ENCODE data around the gene BPIFB6. TPM values are rescaled to one million over a fixed set of nuclear protein-coding genes. Genes with fewer than 3 reads are reported as not detected.

Gene BPIFB6
- total RNA-seq, 1 experiment from 2014 or later = not detected

GRCh38 chr20:33054791-33055190, 23.3 kb downstream of the BPIFB6 start:
- Histone ChIP-seq H3K4me3 (ENCODE audit: low read length) (no peak overlapping the region), H3K9me2 (replicated peaks; ENCODE audit: insufficient read depth, low read length) (no peaks in the 10 kb centered on the region), H3K9me3 (ENCODE audit: low read length) (no peaks in the 10 kb centered on the region), H3K9ac (ENCODE audit: low read length) (no peak overlapping the region), H3K4me2 (ENCODE audit: low read depth, low read length, poor library complexity, severe bottlenecking) (no peak overlapping the region), H3K79me2 (ENCODE audit: low read length) (no peaks in the 10 kb centered on the region), H4K20me1 (ENCODE audit: insufficient read depth, low read depth, low read length) (no peaks in the 10 kb centered on the region), H3K27me3 (ENCODE audit: low read length) (no peaks in the 10 kb centered on the region), H2AFZ (ENCODE audit: low read length) (no peak overlapping the region), H3K4me1 (ENCODE audit: low read length) (no peaks in the 10 kb centered on the region), H3K36me3 (ENCODE audit: insufficient read depth, low read length) (no peaks in the 10 kb centered on the region), H3K27ac (ENCODE audit: low read length) (no peak overlapping the region)
- DNase-seq = no peak

- Histone ChIP-seq H4K20me1 (ENCODE audit: insufficient read depth, low read depth, low read length) (no peaks in the 10 kb centered on the region), H3K9ac (ENCODE audit: low read length) (no peak overlapping the region), H3K9me3 (ENCODE audit: low read length) (no peaks in the 10 kb centered on the region), H3K27ac (ENCODE audit: low read length) (no peak overlapping the region), H3K36me3 (ENCODE audit: insufficient read depth, low read length) (no peaks in the 10 kb centered on the region), H3K4me2 (ENCODE audit: low read depth, low read length, poor library complexity, severe bottlenecking) (no peak overlapping the region), H2AFZ (ENCODE audit: low read length) (no peak overlapping the region), H3K4me3 (ENCODE audit: low read length) (no peak overlapping the region), H3K27me3 (ENCODE audit: low read length) (no peaks in the 10 kb centered on the region), H3K79me2 (ENCODE audit: low read length) (no peaks in the 10 kb centered on the region), H3K4me1 (ENCODE audit: low read length) (no peaks in the 10 kb centered on the region), H3K9me2 (replicated peaks; ENCODE audit: insufficient read depth, low read length) (no peaks in the 10 kb centered on the region)
- DNase-seq = no peak
These were observed 27.7 kb downstream of the BPIFB6 start for GRCh38 chr20:33059136-33059535.

GRCh38 chr20:33059741-33060390, 28.4 kb downstream of the BPIFB6 start:
- no peaks in the 10 kb centered on the region for H3K79me2 ChIP-seq (ENCODE audit: low read length)
- no peak overlapping the region for H2AFZ ChIP-seq (ENCODE audit: low read length)
- DNase-seq = no peak
- no peaks in the 10 kb centered on the region for H3K36me3 ChIP-seq (ENCODE audit: insufficient read depth, low read length)
- no peaks in the 10 kb centered on the region for H4K20me1 ChIP-seq (ENCODE audit: insufficient read depth, low read depth, low read length)
- no peaks in the 10 kb centered on the region for H3K9me3 ChIP-seq (ENCODE audit: low read length)
- H3K9me2 ChIP-seq (replicated peaks; ENCODE audit: insufficient read depth, low read length) = no peaks in the 10 kb centered on the region
- no peak overlapping the region for H3K4me2 ChIP-seq (ENCODE audit: low read depth, low read length, poor library complexity, severe bottlenecking)
- H3K4me3 ChIP-seq (ENCODE audit: low read length) = no peak overlapping the region
- no peak overlapping the region for H3K9ac ChIP-seq (ENCODE audit: low read length)
- no peaks in the 10 kb centered on the region for H3K27me3 ChIP-seq (ENCODE audit: low read length)
- H3K27ac ChIP-seq (ENCODE audit: low read length) = no peak overlapping the region
- H3K4me1 ChIP-seq (ENCODE audit: low read length) = no peaks in the 10 kb centered on the region

GRCh38 chr20:33061658-33062028, 30.2 kb downstream of the BPIFB6 start:
- Histone ChIP-seq H3K4me2 (ENCODE audit: low read depth, low read length, poor library complexity, severe bottlenecking) (no peak overlapping the region), H3K9me3 (ENCODE audit: low read length) (no peaks in the 10 kb centered on the region), H3K4me3 (ENCODE audit: low read length) (no peak overlapping the region), H3K27me3 (ENCODE audit: low read length) (no peaks in the 10 kb centered on the region), H3K9me2 (replicated peaks; ENCODE audit: insufficient read depth, low read length) (no peaks in the 10 kb centered on the region), H3K79me2 (ENCODE audit: low read length) (no peaks in the 10 kb centered on the region), H3K9ac (ENCODE audit: low read length) (no peak overlapping the region), H3K27ac (ENCODE audit: low read length) (no peak overlapping the region), H3K36me3 (ENCODE audit: insufficient read depth, low read length) (no peaks in the 10 kb centered on the region), H2AFZ (ENCODE audit: low read length) (no peak overlapping the region), H4K20me1 (ENCODE audit: insufficient read depth, low read depth, low read length) (no peaks in the 10 kb centered on the region), H3K4me1 (ENCODE audit: low read length) (no peaks in the 10 kb centered on the region)
- no peak for DNase-seq

- Histone ChIP-seq H3K4me3 (ENCODE audit: low read length) (no peak overlapping the region), H3K4me2 (ENCODE audit: low read depth, low read length, poor library complexity, severe bottlenecking) (no peak overlapping the region), H3K27me3 (ENCODE audit: low read length) (no peaks in the 10 kb centered on the region), H3K4me1 (ENCODE audit: low read length) (no peaks in the 10 kb centered on the region), H3K36me3 (ENCODE audit: insufficient read depth, low read length) (no peaks in the 10 kb centered on the region), H3K27ac (ENCODE audit: low read length) (no peak overlapping the region), H3K79me2 (ENCODE audit: low read length) (no peaks in the 10 kb centered on the region), H2AFZ (ENCODE audit: low read length) (no peak overlapping the region), H3K9ac (ENCODE audit: low read length) (no peak overlapping the region), H3K9me3 (ENCODE audit: low read length) (no peaks in the 10 kb centered on the region), H4K20me1 (ENCODE audit: insufficient read depth, low read depth, low read length) (no peaks in the 10 kb centered on the region), H3K9me2 (replicated peaks; ENCODE audit: insufficient read depth, low read length) (no peaks in the 10 kb centered on the region)
- DNase-seq = no peak
These were observed 30.8 kb downstream of the BPIFB6 start for GRCh38 chr20:33062105-33062824.

GRCh38 chr20:33062825-33063149, 31.3 kb downstream of the BPIFB6 start:
- no peaks in the 10 kb centered on the region for H3K27me3 ChIP-seq (ENCODE audit: low read length)
- no peaks in the 10 kb centered on the region for H3K36me3 ChIP-seq (ENCODE audit: insufficient read depth, low read length)
- H3K79me2 ChIP-seq (ENCODE audit: low read length) = no peaks in the 10 kb centered on the region
- no peak overlapping the region for H3K27ac ChIP-seq (ENCODE audit: low read length)
- no peak overlapping the region for H3K9ac ChIP-seq (ENCODE audit: low read length)
- H3K9me3 ChIP-seq (ENCODE audit: low read length) = no peaks in the 10 kb centered on the region
- DNase-seq = no peak
- H4K20me1 ChIP-seq (ENCODE audit: insufficient read depth, low read depth, low read length) = no peaks in the 10 kb centered on the region
- H3K4me3 ChIP-seq (ENCODE audit: low read length) = no peak overlapping the region
- H3K9me2 ChIP-seq (replicated peaks; ENCODE audit: insufficient read depth, low read length) = no peaks in the 10 kb centered on the region
- no peak overlapping the region for H2AFZ ChIP-seq (ENCODE audit: low read length)
- no peaks in the 10 kb centered on the region for H3K4me1 ChIP-seq (ENCODE audit: low read length)
- no peak overlapping the region for H3K4me2 ChIP-seq (ENCODE audit: low read depth, low read length, poor library complexity, severe bottlenecking)

- H3K9ac ChIP-seq (ENCODE audit: low read length) = no peak overlapping the region
- H2AFZ ChIP-seq (ENCODE audit: low read length) = no peak overlapping the region
- H3K4me1 ChIP-seq (ENCODE audit: low read length) = no peaks in the 10 kb centered on the region
- no peak overlapping the region for H3K4me2 ChIP-seq (ENCODE audit: low read depth, low read length, poor library complexity, severe bottlenecking)
- DNase-seq = no peak
- H3K4me3 ChIP-seq (ENCODE audit: low read length) = no peak overlapping the region
- no peaks in the 10 kb centered on the region for H3K9me2 ChIP-seq (replicated peaks; ENCODE audit: insufficient read depth, low read length)
- no peaks in the 10 kb centered on the region for H3K9me3 ChIP-seq (ENCODE audit: low read length)
- H3K36me3 ChIP-seq (ENCODE audit: insufficient read depth, low read length) = no peaks in the 10 kb centered on the region
- no peak overlapping the region for H3K27ac ChIP-seq (ENCODE audit: low read length)
- H3K79me2 ChIP-seq (ENCODE audit: low read length) = no peaks in the 10 kb centered on the region
- H3K27me3 ChIP-seq (ENCODE audit: low read length) = no peaks in the 10 kb centered on the region
- H4K20me1 ChIP-seq (ENCODE audit: insufficient read depth, low read depth, low read length) = no peaks in the 10 kb centered on the region
These were observed 31.8 kb downstream of the BPIFB6 start for GRCh38 chr20:33063271-33063670.

GRCh38 chr20:33064572-33065287, 33.3 kb downstream of the BPIFB6 start:
- no peaks in the 10 kb centered on the region for H3K27me3 ChIP-seq (ENCODE audit: low read length)
- no peak overlapping the region for H3K27ac ChIP-seq (ENCODE audit: low read length)
- H3K9ac ChIP-seq (ENCODE audit: low read length) = no peak overlapping the region
- H3K9me2 ChIP-seq (replicated peaks; ENCODE audit: insufficient read depth, low read length) = no peaks in the 10 kb centered on the region
- no peaks in the 10 kb centered on the region for H3K36me3 ChIP-seq (ENCODE audit: insufficient read depth, low read length)
- no peaks in the 10 kb centered on the region for H4K20me1 ChIP-seq (ENCODE audit: insufficient read depth, low read depth, low read length)
- no peak overlapping the region for H3K4me3 ChIP-seq (ENCODE audit: low read length)
- H3K4me2 ChIP-seq (ENCODE audit: low read depth, low read length, poor library complexity, severe bottlenecking) = no peak overlapping the region
- no peaks in the 10 kb centered on the region for H3K9me3 ChIP-seq (ENCODE audit: low read length)
- no peaks in the 10 kb centered on the region for H3K79me2 ChIP-seq (ENCODE audit: low read length)
- H3K4me1 ChIP-seq (ENCODE audit: low read length) = no peaks in the 10 kb centered on the region
- no peak for DNase-seq
- no peak overlapping the region for H2AFZ ChIP-seq (ENCODE audit: low read length)

Data from Karpas-422 (cell line).